HG03378 (cell line): ENCODE results near the gene CHDH.

Experiments used
- ATAC-seq: cut with Tn5 transposase; IDR thresholded peaks from one replicate; pipeline ENCODE4 v1.9.1; 2021; ENCODE audit warnings: mild to moderate bottlenecking, moderate library complexity; ENCODE audit not compliant: unreplicated experiment

Gene CHDH

DNA sequence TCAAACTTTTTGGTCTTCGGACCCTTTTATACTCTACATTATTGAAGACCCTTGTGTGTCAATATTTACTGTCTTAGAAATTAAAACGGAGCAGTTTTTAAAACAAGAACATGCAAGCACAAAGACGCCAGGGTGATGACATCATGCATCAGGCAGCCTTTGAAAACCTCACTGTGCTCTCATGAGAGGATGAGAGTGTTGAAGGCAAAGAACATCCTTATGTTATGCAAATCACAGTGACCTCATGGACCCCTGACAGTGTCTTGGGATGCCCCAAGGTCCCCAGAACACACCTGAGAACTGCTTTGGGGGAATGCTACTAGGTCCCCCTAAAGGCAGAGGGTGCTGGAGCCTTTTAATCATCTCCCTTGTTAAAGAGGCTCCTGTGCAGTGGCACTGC lies 51.6 kb downstream of the CHDH start:
- no peak for ATAC-seq

DNA sequence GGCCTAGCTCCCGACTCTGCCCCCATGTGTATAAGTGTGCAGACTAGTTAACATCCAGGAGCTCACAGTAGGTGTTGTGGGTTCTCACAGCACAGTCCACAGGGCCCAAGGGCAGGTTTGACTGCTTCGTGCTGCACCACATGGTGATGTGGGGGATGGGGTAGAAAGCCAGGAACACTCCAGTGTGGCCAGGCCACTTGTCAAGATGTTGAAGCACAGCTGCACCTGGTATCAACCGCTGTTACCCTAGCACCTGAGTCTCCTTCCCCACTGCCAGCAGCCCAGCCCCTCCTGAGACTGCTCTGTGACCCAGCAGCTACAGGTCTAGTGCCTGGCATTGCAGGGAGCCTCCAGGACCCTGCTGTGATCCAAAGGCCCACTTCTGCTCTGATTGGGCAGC lies 53.4 kb downstream of the CHDH start:
- ATAC-seq = no peak

- ATAC-seq = no peak
Measured at GRCh38 chr3:53791317-53791716, 54.9 kb downstream of the CHDH start.

DNA sequence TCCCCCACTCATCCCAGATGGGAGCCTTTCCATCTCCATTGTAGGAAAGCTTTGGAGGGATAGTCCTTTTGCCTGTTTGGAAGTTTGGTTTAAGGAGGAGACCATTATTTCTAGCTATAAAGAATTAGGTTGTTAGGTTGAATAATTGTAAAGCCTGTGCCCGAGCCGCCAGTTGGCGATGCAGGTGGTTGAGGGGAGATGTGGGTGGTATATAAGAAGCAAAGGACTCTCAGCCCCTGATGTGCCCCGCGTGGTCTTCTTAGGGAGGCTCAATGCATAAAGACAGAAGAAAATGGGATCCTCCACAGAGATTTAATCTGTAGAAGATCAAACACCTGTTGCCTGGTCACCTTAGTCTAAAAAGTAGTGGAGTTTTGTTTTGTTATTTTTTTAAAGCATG lies 55.7 kb downstream of the CHDH start:
- no peak for ATAC-seq

GRCh38 chr3:53789459-53789858 lies 56.8 kb downstream of the CHDH start:
- ATAC-seq = no peak

DNA sequence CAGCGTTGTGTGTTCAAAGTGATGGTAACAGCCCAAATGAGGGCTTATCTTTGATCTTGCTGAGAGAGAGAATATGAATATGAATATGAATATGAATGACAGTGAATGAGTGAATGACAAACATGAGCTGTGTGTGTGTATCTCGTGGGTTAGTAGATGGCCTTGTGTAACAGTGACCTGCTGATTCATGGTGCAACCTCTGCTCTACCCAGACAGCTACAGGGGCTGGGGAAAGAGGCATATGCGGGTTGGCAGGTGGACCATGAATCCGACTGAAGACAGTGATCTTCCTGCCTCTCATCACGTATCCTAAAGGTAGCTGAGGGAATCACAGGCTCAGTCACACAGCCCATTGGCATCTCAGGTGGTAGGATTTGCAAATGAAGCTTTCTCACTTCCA lies 58.2 kb downstream of the CHDH start:
- ATAC-seq = no peak

DNA sequence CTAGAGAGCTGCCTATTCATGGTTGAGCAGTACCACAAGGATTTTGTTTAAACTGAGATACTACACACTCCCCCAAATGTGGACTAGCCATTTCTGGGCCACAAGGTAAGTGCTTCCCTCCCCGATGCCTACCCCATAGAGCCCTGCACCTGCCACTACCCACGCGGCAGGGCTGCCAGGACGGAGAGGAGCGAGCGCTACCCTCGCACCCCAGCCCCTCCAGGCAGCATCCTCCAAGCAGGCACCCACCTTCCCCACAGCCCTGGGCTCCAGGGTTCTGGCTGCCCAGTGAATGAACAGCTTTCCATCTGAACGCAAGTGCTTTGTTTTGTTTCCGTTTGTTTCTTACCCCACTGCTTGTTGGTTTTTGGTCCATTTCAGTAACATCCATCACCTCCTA lies 59.2 kb downstream of the CHDH start:
- no peak for ATAC-seq

DNA sequence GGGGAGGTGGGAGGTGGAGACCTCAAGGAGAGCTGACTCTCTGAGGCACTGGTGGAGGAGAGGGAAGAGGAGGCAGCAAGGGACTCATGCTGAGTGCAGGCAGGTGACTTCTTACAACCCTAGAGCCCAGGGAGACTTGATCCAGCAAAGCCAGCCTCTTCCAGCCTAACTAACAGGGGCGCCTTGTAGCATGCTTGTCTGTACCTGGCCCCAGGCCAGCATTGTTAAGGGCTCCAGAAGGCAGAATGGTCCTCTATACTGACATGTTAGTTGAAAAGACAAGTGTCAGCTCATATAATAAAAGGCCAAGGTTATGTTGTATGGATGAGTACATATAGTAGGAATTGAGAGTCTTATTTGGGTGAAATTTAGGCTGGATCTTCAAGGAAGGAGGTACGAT lies 65.4 kb downstream of the CHDH start:
- no peak for ATAC-seq

DNA sequence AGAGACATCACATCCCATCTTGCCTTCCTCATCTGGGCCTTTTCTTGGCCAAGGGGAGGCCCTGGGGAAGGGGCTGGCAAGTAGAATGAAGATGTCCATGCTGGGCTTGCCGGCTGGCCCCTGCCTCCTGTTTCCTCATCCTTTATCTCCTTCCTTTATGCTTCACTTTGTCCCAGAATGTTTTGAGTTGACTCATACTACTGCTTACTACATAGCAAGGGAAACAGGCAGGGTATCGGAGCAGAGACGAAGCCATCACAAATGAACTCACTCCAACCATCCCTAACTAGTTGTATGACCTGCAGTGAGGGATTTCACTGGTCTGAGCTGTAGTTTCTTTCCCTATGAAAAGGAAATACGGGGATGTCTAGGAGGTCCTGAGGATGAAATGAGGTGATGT lies 66.0 kb downstream of the CHDH start:
- ATAC-seq = no peak

DNA sequence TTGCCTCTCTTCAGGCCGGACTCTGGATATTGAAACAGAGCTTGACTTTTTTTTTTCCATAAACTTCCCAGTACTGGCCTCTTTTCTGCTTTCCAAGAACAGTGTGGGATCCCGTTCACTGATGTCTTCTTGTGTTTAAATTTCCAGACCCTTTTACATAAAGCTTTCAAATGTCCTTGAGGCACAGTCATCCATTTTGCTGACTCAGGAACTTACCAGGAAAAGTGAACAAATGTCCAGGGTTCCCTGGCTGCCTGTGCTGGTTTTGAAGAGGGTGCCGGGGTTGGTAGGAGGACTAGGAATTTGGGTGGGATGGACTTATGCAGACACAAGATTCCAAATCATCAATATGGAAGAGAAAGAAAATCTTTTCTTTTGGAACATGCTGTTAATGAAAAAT lies 68.1 kb downstream of the CHDH start:
- ATAC-seq = no peak

GRCh38 chr3:53777468-53777867 lies 68.8 kb downstream of the CHDH start:
- ATAC-seq = no peak

DNA sequence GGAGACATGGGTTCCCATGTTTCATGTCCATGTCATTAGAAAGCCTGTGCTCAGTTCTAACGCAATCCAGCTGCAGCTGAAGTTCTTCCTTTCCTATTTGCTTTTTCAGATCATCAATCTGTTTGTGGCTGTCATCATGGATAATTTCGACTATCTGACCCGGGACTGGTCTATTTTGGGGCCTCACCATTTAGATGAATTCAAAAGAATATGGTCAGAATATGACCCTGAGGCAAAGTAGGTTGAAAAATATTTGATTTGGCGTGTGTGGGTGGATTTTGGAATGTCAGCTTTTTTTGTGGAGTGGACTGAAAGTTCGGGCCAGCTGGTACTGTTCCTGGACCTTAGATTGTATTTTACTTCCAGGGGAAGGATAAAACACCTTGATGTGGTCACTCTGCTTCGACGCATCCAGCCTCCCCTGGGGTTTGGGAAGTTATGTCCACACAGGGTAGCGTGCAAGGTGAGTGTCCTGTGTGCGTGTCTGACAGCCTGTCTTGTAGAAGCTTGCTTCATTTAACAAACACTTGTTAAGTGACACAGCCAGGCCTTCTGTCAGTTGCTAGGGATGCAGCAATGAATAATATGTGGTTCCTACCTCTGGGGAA lies 69.6 kb downstream of the CHDH start:
- no peak for ATAC-seq

GRCh38 chr3:53775834-53776251 lies 70.4 kb downstream of the CHDH start:
- no peak for ATAC-seq

DNA sequence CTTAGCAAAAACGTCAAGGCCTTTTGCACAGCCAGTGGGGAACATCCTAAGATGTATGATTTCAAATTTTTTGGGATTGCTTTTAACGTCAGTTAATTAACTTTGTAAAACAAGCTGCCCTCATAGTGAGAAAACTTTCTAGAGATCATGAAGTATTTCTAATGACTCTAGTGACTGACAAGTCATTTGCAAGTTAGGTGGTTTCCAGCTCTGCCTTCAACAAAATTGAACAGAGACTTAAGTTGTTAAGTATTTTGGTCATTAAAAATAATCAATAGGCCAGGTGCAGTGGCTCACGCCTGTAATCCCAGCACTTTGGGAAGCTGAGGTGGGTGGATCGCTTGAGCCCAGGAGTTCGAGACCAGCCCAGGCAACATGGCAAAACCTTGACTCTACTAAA lies 71.2 kb downstream of the CHDH start:
- no peak for ATAC-seq

DNA sequence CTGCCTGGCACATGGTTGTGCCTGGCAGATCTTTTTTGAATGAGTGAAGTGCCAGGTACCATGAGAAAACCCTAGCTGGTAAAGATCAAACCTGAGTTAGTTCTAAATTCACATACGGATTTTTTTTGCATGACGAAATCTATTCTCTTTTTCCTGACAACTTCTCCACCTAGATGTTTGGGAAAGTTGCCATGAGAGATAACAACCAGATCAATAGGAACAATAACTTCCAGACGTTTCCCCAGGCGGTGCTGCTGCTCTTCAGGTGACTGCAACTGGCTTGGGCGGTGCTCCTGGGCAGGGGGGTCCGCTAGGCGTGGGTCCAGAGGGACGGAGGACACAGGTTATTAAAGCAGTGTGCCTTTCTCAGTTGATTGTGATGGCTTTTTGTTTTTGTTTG lies 71.8 kb downstream of the CHDH start:
- ATAC-seq = no peak

DNA sequence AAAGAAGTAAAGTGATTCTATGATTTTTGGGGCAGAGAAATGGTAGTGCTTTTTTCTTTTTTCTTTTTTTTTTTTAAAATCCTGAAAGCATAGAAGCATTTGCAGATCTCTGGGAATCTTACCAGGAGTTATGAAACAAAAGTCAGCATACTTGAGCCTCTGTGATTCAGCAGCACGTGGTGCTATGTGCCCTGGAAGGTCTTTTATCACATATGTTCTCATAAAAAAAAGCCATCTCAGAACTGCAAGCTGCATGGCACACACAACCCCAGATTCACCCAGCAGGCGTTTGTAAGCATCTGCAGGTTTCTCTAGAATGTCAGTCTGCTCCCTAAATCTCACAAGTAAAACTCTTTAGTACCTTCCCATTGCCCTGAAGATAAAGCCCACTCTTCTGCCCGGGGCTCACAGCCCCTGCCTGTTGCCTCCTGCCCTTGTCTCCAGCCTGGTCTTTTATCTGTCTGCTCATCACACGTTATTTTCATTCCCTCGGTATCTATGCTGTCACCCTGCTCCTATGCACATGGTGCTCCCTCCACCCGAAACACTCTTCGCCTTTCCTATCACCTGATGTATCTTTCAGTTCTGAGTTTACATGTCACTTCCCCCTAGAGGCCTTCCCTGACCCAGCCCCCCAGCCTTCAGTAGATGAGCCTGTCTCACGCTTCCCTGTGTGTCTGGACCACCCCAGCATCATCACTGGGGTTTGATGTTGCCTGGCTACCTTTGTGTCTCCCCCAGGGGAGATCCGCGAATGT lies 72.4 kb downstream of the CHDH start:
- peak; percentile 92 for ATAC-seq

- no peak for ATAC-seq
Measured at GRCh38 chr3:53773021-53773436, 73.2 kb downstream of the CHDH start.

GRCh38 chr3:53772562-53772961 lies 73.7 kb downstream of the CHDH start:
- ATAC-seq = no peak

DNA sequence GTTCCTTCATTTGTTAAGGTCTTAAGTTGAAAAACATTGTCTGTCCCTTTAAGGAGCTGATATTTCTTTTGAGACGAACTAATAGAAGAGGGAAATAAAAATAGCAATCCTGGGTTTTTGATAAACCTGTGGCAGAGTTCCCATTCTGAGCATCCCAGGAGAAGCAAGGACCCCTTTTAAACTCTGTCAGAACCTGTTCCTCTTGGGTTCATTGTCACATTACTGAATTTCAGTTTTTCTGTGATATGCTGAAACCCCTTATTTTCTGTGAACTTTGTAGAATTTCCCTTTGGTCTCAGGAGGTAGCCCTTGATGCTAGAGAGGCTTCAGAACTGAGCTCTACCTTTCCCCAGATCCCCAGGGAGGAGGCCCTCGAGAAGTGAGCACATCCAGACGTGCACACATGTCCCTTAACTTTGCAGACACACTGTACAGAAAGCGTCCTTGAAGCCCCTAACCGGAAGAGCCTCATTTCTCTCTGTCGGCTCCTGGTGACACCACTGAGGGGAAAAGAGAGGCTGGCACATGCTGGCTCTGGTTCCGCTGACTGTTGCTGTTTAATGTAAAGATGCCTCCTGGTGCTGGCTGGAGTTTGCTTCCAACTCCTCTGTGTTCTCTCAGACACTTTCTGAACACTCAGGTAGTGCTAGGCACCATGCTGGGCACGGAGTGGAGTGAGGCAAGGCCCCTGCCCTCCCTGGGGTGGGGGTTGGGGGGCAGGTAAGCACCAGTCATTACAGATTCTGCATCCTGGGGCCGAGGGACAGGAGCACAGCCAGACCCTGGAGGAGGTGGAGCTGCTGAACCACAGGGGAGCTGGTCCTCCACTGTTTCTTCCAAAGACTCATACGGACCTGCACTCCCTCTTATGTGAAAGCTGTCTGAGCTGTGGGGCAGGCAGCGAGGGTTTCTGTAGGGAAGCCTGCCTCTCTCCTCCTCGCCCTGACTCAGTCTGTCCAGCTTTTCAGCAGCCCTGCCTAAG lies 77.5 kb downstream of the CHDH start:
- no peak for ATAC-seq

DNA sequence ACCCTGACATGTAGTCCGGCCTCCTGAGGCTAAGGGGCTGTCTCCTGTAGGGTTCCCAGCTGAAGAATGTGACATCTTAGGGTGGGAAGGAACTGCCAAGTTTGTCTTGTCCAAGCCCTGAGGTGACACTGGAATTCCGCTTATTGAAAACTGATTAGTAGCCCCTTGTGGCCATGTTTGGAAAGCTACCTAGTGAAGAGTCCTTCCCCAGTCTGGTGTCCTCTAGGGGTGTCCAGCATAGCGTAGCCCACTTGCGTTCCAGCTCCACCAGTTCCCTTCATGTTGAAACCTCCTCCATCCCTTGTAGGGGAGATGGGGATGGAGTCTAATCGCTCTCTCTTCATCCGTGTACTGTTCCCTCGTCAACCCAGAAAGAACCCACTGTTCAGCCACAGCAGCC lies 79.5 kb downstream of the CHDH start:
- ATAC-seq = no peak

DNA sequence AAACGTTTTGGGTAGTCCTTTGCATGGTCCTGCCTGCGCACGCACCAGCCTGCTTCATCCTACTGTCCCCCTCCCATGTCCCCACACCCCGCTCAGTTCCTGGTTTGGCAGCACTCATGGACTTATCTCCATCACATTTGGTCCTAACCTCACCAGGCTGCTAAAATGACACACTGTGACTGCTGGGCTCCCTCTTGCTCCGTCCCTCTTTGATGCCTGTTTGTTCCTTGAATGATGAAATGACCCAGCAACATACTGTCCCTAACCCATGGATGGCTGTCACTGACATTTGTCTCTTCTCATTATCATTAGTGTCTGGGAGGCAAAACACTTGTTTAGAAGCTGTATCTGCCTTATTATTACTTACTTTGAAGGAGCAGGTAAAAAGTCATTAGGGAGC lies 80.5 kb downstream of the CHDH start:
- ATAC-seq = no peak
